Measurements from ENCODE around the gene CARS1. TPM values are rescaled to one million over a fixed set of nuclear protein-coding genes. Genes with fewer than 3 reads are reported as not detected.

CARS1 gene
- total and polyA plus RNA-seq, 2 donors (not counting 1 experiment from before 2014, with no cell fraction given), result 31.3 to 49.5 TPM

DNA sequence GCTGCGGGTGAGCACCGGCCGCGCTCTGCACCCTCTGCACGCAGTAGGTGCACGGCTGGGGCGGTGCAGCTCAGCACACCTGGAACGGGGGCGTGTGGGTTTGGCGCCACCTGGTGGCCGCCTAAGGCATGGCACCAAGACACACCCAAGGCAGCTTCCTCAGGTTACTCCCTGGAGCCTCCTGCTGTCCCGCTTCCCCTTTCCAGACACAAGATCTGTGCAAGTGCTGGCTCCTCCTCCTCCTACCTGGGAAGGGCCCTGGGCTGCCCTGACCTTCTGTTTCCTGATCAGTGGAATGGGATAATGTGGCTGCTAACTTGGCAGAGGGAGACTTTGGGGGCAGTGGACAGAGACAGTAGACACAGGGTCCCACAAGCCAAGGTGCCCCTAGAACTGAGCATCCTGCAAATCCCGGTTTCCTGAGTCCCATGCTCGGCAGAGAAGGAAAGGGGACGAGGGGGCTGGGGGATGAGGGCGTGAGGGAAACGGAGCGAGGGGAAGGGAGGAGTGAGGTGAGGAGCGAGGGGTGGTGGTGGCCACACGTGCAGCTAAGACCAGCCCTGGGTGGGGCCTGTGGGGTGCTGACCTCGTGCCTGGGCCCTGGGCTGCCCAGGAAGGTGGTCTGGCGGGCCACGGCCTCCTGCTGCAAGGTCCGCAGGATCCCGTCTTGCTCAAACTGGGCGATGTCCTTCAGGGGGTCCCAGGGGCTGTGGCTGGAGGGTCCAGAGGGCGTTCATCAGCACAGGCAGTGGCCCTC lies 34.8 kb upstream of the CARS1 start:
- ATAC-seq (ENCODE audit: low read depth), result peak; percentile 92
- DNase-seq, result peak; percentile 83
- H3K36me3 ChIP-seq (replicated peaks in 1 of 2; ENCODE audit: control extremely low read depth in 1 of 2, control insufficient read depth in 1 of 2, extremely low read depth in 1 of 2, insufficient read depth in 2 of 2, low read length in 1 of 2), result no peaks in the 10 kb centered on the region
- no peaks in the 10 kb centered on the region for H3K9me3 ChIP-seq (ENCODE audit: control extremely low read depth in 1 of 3, control insufficient read depth in 2 of 3, insufficient read depth in 1 of 3, low read length in 2 of 3)
- ChIA-PET CTCF (interaction anchor here (0.6 to 6.2 kb wide), 35 partner anchors 8 to 566 kb away, joined by 3 to 112 read pairs (median 6); partner anchors contain the start of genes CARS1 and NAP1L4), POLR2A (interaction anchor here (0.7 to 1.2 kb wide), 2 partner anchors 55 to 100 kb away, joined by 3 read pairs; partner anchors contain the start of gene NAP1L4)
- TF ChIP-seq EZH2 (IDR thresholded peaks at IDR 0.05; ENCODE audit: borderline replicate concordance, insufficient read depth, low read depth, low read length, poor library complexity, severe bottlenecking), result no peak
- TF ChIP-seq, protein P1, sequence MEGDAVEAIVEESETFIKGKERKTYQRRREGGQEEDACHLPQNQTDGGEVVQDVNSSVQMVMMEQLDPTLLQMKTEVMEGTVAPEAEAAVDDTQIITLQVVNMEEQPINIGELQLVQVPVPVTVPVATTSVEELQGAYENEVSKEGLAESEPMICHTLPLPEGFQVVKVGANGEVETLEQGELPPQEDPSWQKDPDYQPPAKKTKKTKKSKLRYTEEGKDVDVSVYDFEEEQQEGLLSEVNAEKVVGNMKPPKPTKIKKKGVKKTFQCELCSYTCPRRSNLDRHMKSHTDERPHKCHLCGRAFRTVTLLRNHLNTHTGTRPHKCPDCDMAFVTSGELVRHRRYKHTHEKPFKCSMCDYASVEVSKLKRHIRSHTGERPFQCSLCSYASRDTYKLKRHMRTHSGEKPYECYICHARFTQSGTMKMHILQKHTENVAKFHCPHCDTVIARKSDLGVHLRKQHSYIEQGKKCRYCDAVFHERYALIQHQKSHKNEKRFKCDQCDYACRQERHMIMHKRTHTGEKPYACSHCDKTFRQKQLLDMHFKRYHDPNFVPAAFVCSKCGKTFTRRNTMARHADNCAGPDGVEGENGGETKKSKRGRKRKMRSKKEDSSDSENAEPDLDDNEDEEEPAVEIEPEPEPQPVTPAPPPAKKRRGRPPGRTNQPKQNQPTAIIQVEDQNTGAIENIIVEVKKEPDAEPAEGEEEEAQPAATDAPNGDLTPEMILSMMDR (IDR thresholded peaks at IDR 0.05), result peak; percentile 98
- Mint-ChIP-seq H3K4me3 (no peak overlapping the region), H3K27me3 (peaks cover 18% of the 10 kb centered on the region), H3K27ac (no peak overlapping the region), H3K4me1 (no peaks in the 10 kb centered on the region), H3K9me3 (ENCODE audit: insufficient read depth) (no peaks in the 10 kb centered on the region)
- peaks cover 0 to 6% of the 10 kb centered on the region in 2 donors for H3K4me1 ChIP-seq (ENCODE audit: control insufficient read depth in 2 of 2, insufficient read depth in 2 of 2, low read length in 2 of 2)
- H3K4me3 ChIP-seq (ENCODE audit: control extremely low read depth in 1 of 5, extremely low read depth in 1 of 5, insufficient read depth in 1 of 5, low read depth in 2 of 5, low read length in 4 of 5), result no peak overlapping the region
- H3K4me2 ChIP-seq (replicated peaks; ENCODE audit: low read depth, low read length, poor library complexity, severe bottlenecking), result no peak overlapping the region
- WGBS (ENCODE audit: insufficient coverage), result 48% methylated on average over 26 of the region's 27 CpGs
- H3K27ac ChIP-seq (ENCODE audit: low read length in 2 of 2), result no peak overlapping the region
- H4K20me1 ChIP-seq (ENCODE audit: control insufficient read depth, insufficient read depth, low read length, poor library complexity, severe bottlenecking), result no peaks in the 10 kb centered on the region
- no peak overlapping the region for H3K9ac ChIP-seq (ENCODE audit: low read length)
- peaks cover 0 to 7% (median 0%) of the 10 kb centered on the region in 4 experiments for H3K27me3 ChIP-seq (replicated peaks in 1 of 4; ENCODE audit: control extremely low read depth in 1 of 4, control insufficient read depth in 3 of 4, insufficient read depth in 4 of 4, low read length in 3 of 4)
- H3K79me2 ChIP-seq (ENCODE audit: control insufficient read depth, insufficient read depth, low read length), result no peaks in the 10 kb centered on the region
- H2AFZ ChIP-seq (ENCODE audit: insufficient read depth, low read depth, low read length, poor library complexity, severe bottlenecking), result no peak overlapping the region
- intact Hi-C loops (cut with micrococcal nuclease), result loop anchor here (1.0 to 5.0 kb wide), 4 partner anchors 43 to 161 kb away; partner anchors contain the start of gene NAP1L4

Data from B cell (primary cell).